Brain microvascular endothelial cell (primary cell): ENCODE data around the gene OR4D9.
"Not testable (repeated sequence)": the region's sequence is repeated elsewhere in the genome, so short reads cannot be mapped to it uniquely, and the experiment has no call there.

Experiments used
- DNase-seq: peaks from one replicate; pipeline ENCODE4 v3.0.0-alpha.2; 2020
- H3K27ac ChIP-seq: fragments of 250-450 bp; sonication (Bioruptor Pico); 2 replicates; pipeline ENCODE4 v1.5.1; 2020; ENCODE audit warnings: mild to moderate bottlenecking, moderate library complexity
- H3K27me3 ChIP-seq: fragments of 250-450 bp; sonication (Bioruptor Pico); replicated peaks from 2 replicates; pipeline ENCODE4 v1.5.1; 2020; ENCODE audit warnings: mild to moderate bottlenecking
- H3K36me3 ChIP-seq: fragments of 250-450 bp; sonication (Bioruptor Pico); replicated peaks from 2 replicates; pipeline ENCODE4 v1.5.1; 2020; ENCODE audit warnings: mild to moderate bottlenecking
- H3K4me3 ChIP-seq: 2 replicates; pipeline ENCODE4 v1.5.1; 2011; ENCODE audit warnings: low read depth, mild to moderate bottlenecking, control low read depth, low read length, moderate library complexity
- in situ Hi-C: cut with HindIII; loops from 2 replicates; pipeline ENCODE4 v1.10.0; 2017; ENCODE audit warnings: low sequenced_read_pairs, low pct_ligation_motif_present
- TF ChIP-seq, protein P1 (sequence below): IDR thresholded peaks from 2 replicates; pipeline ENCODE4 v1.5.1; 2011; ENCODE audit warnings: low read depth, mild to moderate bottlenecking, moderate library complexity, low read length, control low read depth, inconsistent platforms; ENCODE audit errors: missing control alignments

Gene OR4D9

DNA sequence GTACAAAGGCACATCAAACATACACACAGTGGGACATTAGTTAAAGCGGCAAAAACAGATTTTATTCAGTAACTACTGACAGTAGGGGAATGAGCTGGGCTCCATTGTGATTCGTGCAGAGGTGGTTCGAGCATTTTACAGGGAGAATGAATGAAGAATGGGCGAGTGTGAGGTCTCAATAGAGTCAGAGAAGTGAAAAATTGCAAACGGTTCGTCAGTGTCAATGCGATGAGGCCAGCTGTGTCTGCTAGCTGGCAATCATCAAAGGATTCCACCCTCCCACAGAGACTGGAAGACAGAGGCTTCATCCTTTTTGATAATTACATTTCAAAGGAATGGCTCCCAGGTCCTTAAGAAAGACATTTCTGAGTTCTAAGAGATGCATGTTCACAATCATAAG lies 17.4 kb downstream of the OR4D9 start:
- DNase-seq: no peak
- no peak overlapping the region for H3K27ac ChIP-seq
- TF ChIP-seq, protein P1, sequence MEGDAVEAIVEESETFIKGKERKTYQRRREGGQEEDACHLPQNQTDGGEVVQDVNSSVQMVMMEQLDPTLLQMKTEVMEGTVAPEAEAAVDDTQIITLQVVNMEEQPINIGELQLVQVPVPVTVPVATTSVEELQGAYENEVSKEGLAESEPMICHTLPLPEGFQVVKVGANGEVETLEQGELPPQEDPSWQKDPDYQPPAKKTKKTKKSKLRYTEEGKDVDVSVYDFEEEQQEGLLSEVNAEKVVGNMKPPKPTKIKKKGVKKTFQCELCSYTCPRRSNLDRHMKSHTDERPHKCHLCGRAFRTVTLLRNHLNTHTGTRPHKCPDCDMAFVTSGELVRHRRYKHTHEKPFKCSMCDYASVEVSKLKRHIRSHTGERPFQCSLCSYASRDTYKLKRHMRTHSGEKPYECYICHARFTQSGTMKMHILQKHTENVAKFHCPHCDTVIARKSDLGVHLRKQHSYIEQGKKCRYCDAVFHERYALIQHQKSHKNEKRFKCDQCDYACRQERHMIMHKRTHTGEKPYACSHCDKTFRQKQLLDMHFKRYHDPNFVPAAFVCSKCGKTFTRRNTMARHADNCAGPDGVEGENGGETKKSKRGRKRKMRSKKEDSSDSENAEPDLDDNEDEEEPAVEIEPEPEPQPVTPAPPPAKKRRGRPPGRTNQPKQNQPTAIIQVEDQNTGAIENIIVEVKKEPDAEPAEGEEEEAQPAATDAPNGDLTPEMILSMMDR: no peak
- no peaks in the 10 kb centered on the region for H3K36me3 ChIP-seq
- in situ Hi-C loops: no loop called here
- no peak overlapping the region for H3K4me3 ChIP-seq
- H3K27me3 ChIP-seq: no peaks in the 10 kb centered on the region

DNA sequence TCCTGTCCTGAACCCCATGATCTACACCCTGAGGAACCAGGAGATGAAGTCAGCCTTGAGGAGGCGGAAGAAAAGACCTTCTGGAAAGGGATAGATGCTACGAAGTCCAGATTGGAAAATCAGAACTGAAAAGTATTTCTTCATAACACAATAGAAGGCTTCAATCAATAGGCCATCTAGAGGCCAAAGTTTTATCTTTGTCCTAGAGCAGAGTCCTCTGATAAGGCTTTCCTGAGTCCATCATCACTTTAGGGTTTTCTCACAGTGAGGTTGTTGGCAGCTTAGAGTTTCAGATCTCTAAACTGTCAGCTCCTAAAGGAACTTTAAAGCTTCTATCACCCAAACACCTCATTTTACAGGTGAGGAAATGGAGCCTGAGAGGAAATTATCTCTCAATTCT lies 21.3 kb downstream of the OR4D9 start:
- no peak overlapping the region for H3K4me3 ChIP-seq
- no peak for DNase-seq
- no peaks in the 10 kb centered on the region for H3K36me3 ChIP-seq
- no peaks in the 10 kb centered on the region for H3K27me3 ChIP-seq
- H3K27ac ChIP-seq: no peak overlapping the region
- in situ Hi-C loops: no loop called here
- TF ChIP-seq, protein P1: no peak

DNA sequence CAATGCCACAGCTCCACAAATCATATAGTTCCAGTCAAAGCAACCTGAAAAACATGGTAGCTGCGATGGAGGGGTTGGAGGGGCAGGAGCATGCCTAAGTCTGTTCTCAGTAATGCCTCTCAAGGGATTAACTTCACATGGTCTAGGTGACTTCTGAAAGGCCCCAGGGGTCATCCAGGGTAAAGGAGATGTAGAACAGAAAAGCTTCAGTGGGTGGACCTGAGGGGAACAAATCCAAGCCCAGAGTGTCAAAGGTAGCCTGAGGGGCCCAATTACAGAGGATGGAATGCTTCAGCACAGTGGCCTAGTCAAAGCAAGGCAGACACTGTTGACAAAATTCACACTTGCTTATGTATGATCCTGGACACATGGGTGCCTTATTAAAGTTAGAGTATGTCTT lies 23.3 kb downstream of the OR4D9 start:
- in situ Hi-C loops: no loop called here
- Histone ChIP-seq H3K27me3 (no peaks in the 10 kb centered on the region), H3K36me3 (no peaks in the 10 kb centered on the region), H3K4me3 (no peak overlapping the region), H3K27ac (no peak overlapping the region)
- TF ChIP-seq, protein P1: no peak
- no peak for DNase-seq

GRCh38 chr11:59542142-59542810 lies 30.9 kb downstream of the OR4D9 start:
- in situ Hi-C loops: no loop called here
- DNase-seq: no peak
- H3K27me3 ChIP-seq: no peaks in the 10 kb centered on the region
- no peak overlapping the region for H3K4me3 ChIP-seq
- H3K27ac ChIP-seq: no peak overlapping the region
- TF ChIP-seq, protein P1: no peak
- no peaks in the 10 kb centered on the region for H3K36me3 ChIP-seq

- H3K36me3 ChIP-seq, H3K4me3 ChIP-seq, DNase-seq, H3K27ac ChIP-seq, H3K27me3 ChIP-seq, in situ Hi-C loops: not testable (repeated sequence)
Measured at GRCh38 chr11:59543713-59544112, 32.4 kb downstream of the OR4D9 start.

GRCh38 chr11:59544869-59545178 lies 33.5 kb downstream of the OR4D9 start:
- in situ Hi-C loops: no loop called here
- TF ChIP-seq, protein P1: no peak
- H3K36me3 ChIP-seq: no peaks in the 10 kb centered on the region
- H3K27ac ChIP-seq: peak overlapping the region; percentile 85
- DNase-seq: no peak
- no peaks in the 10 kb centered on the region for H3K27me3 ChIP-seq
- no peak overlapping the region for H3K4me3 ChIP-seq
